Islet precursor cell (in vitro differentiated cells): ENCODE data around the gene TEAD1.
"Not testable (repeated sequence)": the region's sequence is repeated elsewhere in the genome, so short reads cannot be mapped to it uniquely, and the experiment has no call there.

Experiments used
- DNase-seq: peaks from one replicate; pipeline ENCODE4 v3.0.0-alpha.2; 2018

The TEAD1 gene

DNA sequence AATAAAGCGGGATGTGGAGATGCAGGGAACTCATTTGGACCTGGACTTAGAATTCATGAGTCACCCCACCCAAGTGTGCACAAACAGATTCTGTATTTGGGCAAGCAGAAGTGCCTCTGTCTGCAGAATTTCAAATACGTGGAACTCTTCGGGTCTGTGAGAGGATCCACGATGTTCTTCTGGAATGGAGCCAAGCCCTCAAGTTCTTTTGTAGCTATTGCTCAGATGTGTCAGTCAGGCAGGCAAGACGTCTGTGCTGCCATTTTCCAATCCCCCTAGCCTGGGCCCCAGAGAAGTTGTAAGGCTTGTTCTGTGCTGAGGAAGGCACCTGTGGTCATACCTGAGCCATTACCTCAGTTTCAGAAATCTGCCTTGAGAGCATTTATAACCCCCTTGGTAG is 202.1 kb downstream of the TEAD1 start:
- no peak for DNase-seq

GRCh38 chr11:12876988-12877387 is 202.8 kb downstream of the TEAD1 start:
- DNase-seq, result no peak

DNA sequence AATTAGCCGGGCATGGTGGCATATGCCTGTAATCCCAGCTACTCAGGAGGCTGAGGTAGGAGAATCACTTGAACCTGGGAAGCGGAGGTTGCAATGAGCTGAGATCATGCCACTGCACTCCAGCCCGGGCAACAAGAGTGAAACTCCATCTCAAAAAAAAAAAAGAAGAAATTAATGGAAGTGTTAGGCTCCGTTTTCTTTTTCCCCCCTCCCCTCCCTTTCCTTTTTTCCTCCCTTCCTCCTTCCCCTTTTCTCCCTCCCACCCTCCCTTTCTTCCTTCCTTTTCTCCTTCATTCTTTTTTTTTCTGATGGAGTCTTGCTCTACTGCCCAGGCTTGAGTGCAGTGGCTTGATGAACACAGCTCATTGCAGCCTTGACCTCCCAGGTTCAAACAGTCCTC is 203.3 kb downstream of the TEAD1 start:
- DNase-seq, result not testable (repeated sequence)

DNA sequence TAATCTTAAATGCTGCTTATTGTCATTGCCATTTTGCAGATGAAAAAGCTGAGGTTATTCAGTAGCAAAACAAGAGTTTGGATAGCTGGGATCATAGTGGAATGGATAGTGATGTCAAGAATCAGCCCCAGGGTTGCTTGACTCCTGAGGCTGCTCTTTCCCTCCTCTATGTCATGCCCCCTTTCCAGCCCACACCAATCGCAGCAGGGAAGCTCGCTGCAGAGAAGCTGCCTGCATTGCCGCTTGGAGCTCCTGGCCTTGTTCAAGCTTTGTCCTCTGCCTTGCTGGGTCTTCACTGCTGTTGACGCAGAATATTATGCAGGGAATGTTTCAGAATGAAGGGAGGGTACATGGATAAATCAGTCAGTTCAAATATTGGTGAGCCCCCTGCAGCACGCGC is 206.1 kb downstream of the TEAD1 start:
- peak; percentile 12 for DNase-seq

DNA sequence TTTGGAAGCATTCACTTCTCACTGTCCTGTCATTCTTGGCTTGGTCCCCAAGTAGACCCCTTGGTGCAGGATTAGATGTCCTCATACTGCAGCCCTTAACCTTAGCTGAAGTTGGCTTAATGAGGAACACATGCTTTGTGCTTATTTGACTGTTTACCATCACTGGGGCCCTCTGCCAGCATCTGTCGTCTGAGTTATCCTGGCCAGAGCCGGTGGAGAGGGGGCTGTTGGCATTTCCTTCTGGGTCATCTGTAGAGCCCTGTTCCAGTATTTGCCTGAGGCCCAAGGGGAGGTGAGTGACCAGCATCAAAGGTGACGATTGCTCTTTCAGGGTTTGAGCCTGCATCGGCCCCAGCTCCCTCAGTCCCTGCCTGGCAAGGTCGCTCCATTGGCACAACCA is 208.4 kb downstream of the TEAD1 start:
- DNase-seq, result no peak

GRCh38 chr11:12884751-12885318 is 210.6 kb downstream of the TEAD1 start:
- no peak for DNase-seq

DNA sequence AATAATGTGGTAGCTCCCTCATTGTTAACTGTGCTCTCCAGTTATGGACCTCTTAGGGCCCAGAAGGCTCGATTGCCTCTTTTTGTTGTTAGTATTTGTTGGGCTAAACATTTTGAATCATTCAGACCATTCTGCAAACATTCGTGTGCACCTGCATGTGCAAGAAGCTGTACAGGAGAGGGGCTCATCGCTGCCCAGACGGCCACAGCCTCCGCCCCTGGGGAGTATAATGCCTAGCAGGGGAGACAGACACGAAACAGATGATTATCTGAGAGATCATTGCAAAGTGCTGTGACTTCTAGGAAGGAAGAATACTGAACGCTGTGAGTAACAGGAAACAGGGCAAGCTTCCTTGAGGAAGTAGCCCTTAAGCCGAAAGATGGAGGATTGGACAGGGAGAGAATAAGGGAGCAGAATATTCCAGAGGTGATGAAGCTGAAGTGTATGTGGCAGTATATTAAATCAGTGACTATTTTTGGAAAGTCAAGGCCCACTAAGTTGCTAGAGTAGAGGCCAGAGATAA is 211.6 kb downstream of the TEAD1 start:
- no peak for DNase-seq

DNA sequence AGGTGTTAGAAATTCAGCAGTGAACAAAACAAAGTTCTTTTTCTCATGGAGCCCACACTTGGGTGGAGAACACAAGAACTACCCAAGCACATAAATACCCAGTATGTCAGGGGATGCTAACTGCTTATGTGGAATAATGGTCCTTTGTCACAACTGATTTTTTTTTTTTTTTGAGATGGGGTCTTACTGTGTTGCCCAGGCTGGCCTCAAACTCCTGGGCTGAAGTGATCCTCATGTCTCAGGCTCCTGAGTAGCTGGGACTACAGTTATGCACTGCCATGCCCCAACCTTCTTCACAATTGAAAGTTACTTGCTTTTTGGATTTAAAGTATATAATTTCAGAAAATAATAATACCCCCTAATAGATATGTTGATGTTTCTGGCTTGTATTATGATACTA is 212.3 kb downstream of the TEAD1 start:
- DNase-seq, result no peak

DNA sequence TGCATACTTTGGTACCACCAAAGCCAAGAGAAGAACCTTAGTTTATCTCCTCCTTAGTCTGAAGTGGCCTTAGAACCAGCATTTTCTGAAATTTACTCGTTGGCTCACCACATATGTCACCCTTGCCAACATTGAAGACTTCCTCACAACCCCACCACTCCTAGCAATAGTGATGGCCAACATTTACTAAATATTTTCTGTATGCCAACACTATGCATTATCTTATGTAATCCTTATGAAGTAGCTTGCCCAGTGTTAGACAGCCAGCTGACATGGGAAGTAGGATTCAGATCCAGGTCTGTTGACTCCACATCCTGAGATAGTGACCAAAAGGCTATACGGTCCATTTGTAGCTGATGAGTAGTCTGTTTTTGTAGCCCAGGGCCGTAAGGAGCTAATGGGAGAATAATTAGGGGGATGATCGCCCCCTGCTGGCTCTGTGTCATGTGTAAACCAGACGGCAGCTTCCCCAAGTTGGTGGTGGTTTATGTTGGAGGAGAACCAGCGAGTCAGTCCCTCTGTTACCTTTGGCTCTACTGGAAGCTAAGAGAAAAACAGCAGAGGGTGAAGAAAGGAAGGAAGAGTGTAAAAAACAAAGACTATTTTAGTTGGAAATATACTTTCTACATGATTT is 214.4 kb downstream of the TEAD1 start:
- DNase-seq, result peak; percentile 93

DNA sequence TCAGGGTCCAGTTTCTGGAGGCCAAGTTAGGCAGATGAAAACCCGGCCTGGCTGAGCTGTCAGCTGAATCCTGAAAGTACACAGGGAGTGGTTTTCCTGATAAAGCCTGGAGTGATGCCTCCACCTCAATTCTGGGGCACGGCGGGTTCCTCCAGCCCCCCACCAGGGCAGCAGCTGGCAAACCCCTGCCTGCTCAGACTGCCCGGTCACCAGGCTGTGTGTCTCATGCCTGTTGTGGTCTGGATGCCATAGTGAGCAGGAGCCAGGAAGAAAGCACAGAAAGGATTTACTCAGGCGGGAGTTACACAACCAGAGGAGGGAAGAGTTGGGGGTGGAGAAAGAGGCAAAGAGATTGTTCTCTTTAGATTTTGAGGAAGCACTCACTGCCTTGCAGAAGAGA is 215.0 kb downstream of the TEAD1 start:
- no peak for DNase-seq

DNA sequence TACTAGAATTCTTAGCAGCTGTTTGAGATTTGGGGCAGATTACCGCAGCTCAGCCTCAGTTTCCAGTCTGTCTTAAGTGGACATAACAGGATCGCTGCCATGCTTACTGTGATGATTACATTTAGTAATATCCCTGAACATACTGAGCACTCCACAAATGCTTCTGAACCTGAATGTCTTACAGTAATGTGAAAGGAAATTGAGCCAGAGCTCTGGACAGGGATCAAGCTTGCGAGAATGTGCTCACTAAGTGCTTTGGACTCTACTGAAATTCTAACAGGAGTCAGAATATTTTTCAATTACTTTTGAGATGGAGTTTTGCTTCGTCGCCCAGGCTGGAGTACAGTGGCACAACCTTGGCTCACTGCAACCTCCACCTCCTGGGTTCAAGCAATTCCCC is 216.3 kb downstream of the TEAD1 start:
- DNase-seq, result no peak

GRCh38 chr11:12893787-12894672 is 219.8 kb downstream of the TEAD1 start:
- DNase-seq, result peak; percentile 75

GRCh38 chr11:12897390-12897789 is 223.2 kb downstream of the TEAD1 start:
- DNase-seq, result no peak

- no peak for DNase-seq
These were observed 223.6 kb downstream of the TEAD1 start for GRCh38 chr11:12897867-12898266.

- no peak for DNase-seq
These were observed 226.3 kb downstream of the TEAD1 start for GRCh38 chr11:12900496-12900895.

GRCh38 chr11:12901272-12901671 is 227.1 kb downstream of the TEAD1 start:
- DNase-seq, result no peak

- no peak for DNase-seq
These were observed 227.8 kb downstream of the TEAD1 start for GRCh38 chr11:12901874-12902481.

DNA sequence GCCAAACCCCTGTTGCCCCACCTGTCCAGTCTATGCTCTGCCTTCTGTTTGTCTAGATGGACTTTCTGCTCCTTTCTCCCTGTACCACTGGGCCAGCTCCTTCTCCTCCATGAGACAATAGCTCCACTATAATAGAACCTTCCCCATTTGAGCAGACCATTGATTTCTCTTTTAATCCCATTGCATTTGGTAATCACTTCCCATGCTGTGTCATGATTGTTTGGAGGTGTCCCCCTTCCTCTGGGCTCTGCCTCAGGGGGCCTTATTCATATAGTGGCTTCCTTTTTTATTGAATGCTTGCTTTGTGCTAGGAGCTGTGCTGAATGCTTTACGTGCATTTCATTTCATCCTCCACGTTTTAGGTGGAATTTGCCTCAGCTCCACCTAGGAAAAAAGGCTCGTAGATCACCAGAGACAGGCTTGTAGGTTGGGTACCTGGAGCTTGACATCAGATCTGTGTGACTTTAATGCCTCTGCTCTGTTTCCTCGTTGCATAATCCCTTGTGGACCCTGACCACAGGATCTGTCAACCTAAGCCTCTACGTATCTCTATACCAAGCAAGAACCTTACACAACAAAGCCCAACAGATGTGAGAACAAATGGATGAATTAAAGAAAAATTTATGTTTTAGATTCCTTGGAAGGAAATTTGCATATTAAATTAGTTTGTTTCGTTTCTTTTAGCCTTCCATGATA is 228.7 kb downstream of the TEAD1 start:
- no peak for DNase-seq

- no peak for DNase-seq
These were observed 231.2 kb downstream of the TEAD1 start for GRCh38 chr11:12905435-12905834.

DNA sequence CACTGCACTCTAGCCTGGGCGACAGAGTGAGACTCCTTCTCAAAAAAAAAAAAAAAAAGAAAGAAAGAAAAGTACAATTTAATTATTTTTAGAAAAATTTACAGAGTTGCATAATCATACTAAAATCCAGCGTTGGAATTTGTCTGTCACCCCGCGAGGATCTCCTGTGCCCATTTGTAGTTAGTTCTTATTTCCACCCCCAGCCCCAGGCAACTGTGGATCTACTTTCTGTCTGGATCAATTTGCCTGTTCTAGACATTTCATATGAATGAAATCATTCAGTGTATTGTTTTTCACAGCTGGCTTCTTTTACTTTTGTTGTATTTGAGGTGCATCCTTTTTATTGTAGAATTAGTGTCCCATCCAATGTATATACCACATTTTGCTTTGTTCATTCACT is 232.3 kb downstream of the TEAD1 start:
- no peak for DNase-seq

DNA sequence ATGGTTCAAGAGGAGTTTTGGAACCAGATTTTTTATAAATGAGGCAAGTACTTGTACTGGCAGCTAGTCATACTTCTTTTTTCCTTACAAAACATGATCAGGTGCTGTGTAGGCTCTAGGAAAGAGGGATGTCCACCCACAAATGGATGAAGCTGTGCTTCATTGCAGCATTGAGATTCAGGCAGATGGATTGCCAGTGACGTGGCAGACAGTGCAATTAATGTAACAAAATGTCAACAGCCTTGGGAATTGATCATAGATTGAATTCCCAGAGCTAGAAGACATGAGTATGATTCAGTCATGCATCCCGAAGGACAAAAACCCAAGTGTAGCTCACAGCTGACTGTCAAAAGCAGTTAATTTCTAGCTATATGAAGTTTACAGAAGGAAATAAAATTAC is 235.7 kb downstream of the TEAD1 start:
- no peak for DNase-seq

DNA sequence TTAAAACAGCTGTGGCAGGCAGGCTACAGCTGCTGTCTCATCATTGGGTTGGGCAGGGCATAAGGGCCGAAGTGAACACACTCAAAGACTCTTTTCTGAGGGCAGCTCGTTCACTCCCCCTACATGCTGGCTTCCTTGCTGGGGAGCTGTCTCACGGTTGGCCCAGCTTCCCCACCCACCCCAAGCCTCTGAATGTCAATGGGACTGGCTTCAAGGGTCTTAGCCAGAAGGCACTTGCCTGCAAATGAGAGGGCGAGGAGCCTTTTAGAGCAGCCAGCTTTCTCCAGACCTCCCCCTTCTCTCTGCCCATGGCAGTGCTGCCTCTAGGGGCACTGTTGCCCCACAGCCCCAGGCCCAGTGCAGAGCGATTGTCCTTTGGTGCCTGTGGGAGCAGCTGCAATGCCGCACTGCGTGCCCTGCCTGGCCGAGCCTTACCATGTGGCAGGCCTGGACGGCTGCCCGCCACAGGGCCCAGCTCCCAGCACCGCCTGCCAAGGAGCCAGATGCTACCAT is 240.2 kb downstream of the TEAD1 start:
- peak; percentile 90 for DNase-seq

DNA sequence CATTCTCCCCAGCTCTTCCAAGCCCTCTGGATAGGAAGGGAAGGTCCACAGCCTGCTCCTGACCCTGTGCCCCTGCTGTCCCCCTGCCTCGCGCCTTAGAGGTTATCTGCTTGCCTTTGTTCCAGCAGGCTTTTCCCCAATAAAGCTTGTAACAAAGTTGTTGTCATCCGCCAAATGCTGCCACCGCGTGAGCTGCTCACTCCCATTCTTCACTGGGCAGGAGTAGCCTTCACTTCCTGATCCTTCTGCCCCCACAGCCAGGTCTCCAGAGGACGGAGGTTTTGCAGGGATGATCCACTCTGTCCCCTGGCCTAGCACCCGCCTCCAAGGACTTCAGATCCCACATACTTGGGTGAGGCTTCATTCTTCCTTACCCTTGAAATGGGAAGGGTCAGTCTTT is 240.9 kb downstream of the TEAD1 start:
- DNase-seq, result no peak
